ENCODE data around the gene ROBO3. TPM values are rescaled to one million over a fixed set of nuclear protein-coding genes. Genes with fewer than 3 reads are reported as not detected.
A peak's percentile ranks its signal among the peaks of the same experiment; 100 is the strongest.

The ROBO3 gene
- total RNA-seq, 1 donor from 2014 or later, result 12.6 TPM

DNA sequence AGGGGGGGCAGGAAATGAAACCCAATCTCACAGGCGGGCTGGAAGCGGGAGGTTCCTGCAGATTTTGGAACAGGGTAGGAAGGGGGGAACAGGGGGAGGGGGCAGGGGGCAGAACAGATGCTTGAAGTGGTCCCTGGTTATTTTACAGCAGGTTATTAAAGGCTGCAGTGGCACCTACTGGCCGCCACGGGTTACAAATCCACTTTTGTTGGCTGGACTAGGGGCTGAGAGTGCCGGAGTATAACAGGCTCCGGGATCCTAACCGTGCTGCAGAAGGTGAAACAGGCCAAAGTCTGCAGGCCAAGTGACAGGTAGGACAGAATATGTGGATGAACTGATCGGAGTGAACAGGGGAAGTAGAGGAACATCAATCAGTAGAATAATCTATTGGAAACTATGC lies 2.5 kb downstream of the ROBO3 start:
- Histone ChIP-seq H3K4me1 (peaks cover 44% of the 10 kb centered on the region), H3F3A (ENCODE audit: low read depth) (peaks cover 34% of the 10 kb centered on the region), H3K79me2 (ENCODE audit: low read depth) (no peaks in the 10 kb centered on the region), H3K27me3 (peaks cover 98% of the 10 kb centered on the region), H3K27ac (no peak overlapping the region), H4K20me1 (ENCODE audit: low read depth) (peaks cover 34% of the 10 kb centered on the region), H3K4me3 (no peak overlapping the region), H3K9me3 (ENCODE audit: low read depth) (no peaks in the 10 kb centered on the region), H3K9ac (no peak overlapping the region), H3K4me2 (peak overlapping the region; percentile 94), H2AFZ (replicated peaks) (no peak overlapping the region), H3K36me3 (no peaks in the 10 kb centered on the region)
- H3K36me3 Mint-ChIP-seq, result no peaks in the 10 kb centered on the region
- H3K4me1 Mint-ChIP-seq, result peaks cover 46% of the 10 kb centered on the region
- no peak for TF ChIP-seq EZH2 (IDR thresholded peaks at IDR 0.05)
- TF ChIP-seq EZH2phosphoT487 (IDR thresholded peaks at IDR 0.05), result no peak
- TF ChIP-seq, protein P1, sequence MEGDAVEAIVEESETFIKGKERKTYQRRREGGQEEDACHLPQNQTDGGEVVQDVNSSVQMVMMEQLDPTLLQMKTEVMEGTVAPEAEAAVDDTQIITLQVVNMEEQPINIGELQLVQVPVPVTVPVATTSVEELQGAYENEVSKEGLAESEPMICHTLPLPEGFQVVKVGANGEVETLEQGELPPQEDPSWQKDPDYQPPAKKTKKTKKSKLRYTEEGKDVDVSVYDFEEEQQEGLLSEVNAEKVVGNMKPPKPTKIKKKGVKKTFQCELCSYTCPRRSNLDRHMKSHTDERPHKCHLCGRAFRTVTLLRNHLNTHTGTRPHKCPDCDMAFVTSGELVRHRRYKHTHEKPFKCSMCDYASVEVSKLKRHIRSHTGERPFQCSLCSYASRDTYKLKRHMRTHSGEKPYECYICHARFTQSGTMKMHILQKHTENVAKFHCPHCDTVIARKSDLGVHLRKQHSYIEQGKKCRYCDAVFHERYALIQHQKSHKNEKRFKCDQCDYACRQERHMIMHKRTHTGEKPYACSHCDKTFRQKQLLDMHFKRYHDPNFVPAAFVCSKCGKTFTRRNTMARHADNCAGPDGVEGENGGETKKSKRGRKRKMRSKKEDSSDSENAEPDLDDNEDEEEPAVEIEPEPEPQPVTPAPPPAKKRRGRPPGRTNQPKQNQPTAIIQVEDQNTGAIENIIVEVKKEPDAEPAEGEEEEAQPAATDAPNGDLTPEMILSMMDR (IDR thresholded peaks at IDR 0.05), result peak; percentile 72
- H3K27ac Mint-ChIP-seq, result no peak overlapping the region
- peak; percentile 78 for DNase-seq (ENCODE audit: low spot score)
- peak overlapping the region; percentile 44 for H3K4me3 Mint-ChIP-seq
- H3K27me3 Mint-ChIP-seq (ENCODE audit: insufficient read depth, low read depth), result peaks cover 83% of the 10 kb centered on the region
- no peaks in the 10 kb centered on the region for H3K9me3 Mint-ChIP-seq

DNA sequence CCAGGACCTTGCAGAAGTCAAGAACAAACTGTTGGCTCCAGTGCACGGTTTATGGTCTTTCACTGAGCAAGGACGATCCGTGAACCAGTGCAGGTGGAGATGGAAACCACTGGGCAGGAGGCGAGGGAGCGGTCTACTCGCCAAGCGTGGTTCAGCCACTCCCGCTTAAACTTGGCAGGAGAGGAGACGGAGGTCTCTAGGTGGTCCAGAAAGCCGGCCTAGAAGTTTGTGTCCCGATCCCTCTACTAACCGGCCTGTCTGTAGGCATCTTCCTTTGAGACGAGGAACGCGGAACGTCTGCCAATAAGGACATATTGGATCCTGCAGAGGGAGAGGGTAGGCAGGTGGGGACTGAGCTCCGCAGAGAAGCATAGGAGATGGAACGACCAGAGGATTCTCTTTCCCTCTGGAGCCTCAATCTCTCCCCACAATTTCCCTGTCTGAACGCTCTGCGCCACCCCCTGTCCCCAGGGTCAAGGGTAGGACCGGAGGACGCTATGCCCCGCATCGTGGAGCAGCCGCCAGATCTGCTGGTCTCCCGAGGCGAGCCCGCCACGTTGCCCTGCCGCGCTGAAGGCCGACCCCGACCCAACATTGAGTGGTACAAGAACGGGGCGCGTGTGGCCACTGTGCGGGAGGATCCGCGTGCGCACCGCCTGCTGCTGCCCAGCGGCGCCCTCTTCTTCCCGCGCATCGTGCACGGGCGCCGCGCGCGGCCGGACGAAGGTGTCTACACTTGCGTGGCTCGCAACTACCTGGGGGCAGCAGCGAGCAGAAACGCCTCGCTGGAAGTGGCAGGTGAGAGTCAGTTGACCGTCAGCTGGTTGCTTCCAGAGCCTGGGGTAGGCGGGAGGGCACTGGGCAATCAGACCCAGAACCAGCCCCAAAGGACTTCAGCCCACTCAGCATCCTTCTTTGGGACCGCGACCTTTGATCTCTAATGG lies 3.4 kb downstream of the ROBO3 start:
- Histone ChIP-seq H3K9me3 (ENCODE audit: low read depth) (no peaks in the 10 kb centered on the region), H3K9ac (no peak overlapping the region), H2AFZ (replicated peaks) (no peak overlapping the region), H3K4me3 (peak overlapping the region; percentile 24), H3K4me2 (peak overlapping the region; percentile 65), H3K27ac (no peak overlapping the region), H3F3A (ENCODE audit: low read depth) (peaks cover 25% of the 10 kb centered on the region), H3K4me1 (peaks cover 37% of the 10 kb centered on the region), H3K79me2 (ENCODE audit: low read depth) (no peaks in the 10 kb centered on the region), H3K36me3 (no peaks in the 10 kb centered on the region), H3K27me3 (peaks cover 100% of the 10 kb centered on the region), H4K20me1 (ENCODE audit: low read depth) (peaks cover 30% of the 10 kb centered on the region)
- peak; percentile 83 for TF ChIP-seq EZH2 (IDR thresholded peaks at IDR 0.05)
- TF ChIP-seq EZH2phosphoT487 (IDR thresholded peaks at IDR 0.05), result peak; percentile 81
- TF ChIP-seq, protein P1 (IDR thresholded peaks at IDR 0.05), result peak; percentile 18
- DNase-seq (ENCODE audit: low spot score), result no peak
- H3K27me3 Mint-ChIP-seq (ENCODE audit: insufficient read depth, low read depth), result peaks cover 79% of the 10 kb centered on the region
- H3K27ac Mint-ChIP-seq, result no peak overlapping the region
- no peaks in the 10 kb centered on the region for H3K9me3 Mint-ChIP-seq
- peak overlapping the region; percentile 53 for H3K4me3 Mint-ChIP-seq
- H3K36me3 Mint-ChIP-seq, result no peaks in the 10 kb centered on the region
- H3K4me1 Mint-ChIP-seq, result peaks cover 37% of the 10 kb centered on the region

DNA sequence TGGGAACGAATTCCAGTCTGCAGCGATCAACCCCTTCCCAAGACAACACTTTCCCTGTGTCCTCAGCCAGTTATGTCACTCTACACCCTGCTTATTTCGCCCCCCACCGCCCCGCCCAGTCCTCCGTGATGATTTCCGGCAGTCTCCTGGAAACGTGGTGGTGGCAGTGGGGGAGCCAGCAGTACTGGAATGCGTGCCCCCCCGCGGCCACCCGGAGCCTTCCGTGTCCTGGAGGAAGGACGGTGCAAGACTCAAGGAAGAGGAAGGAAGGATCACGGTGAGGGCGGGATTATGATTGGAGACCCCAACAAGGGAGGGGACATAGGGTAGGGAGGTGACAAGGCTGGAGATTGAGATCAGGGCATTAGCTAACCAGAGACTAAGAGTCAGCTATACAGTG lies 4.1 kb downstream of the ROBO3 start:
- Histone ChIP-seq H3K36me3 (no peaks in the 10 kb centered on the region), H3K4me1 (peaks cover 30% of the 10 kb centered on the region), H3K9me3 (ENCODE audit: low read depth) (no peaks in the 10 kb centered on the region), H3K79me2 (ENCODE audit: low read depth) (no peaks in the 10 kb centered on the region), H2AFZ (replicated peaks) (no peak overlapping the region), H3K27ac (no peak overlapping the region), H3K4me2 (no peak overlapping the region), H4K20me1 (ENCODE audit: low read depth) (peaks cover 23% of the 10 kb centered on the region), H3K4me3 (no peak overlapping the region), H3K27me3 (peaks cover 98% of the 10 kb centered on the region), H3K9ac (no peak overlapping the region), H3F3A (ENCODE audit: low read depth) (peaks cover 17% of the 10 kb centered on the region)
- no peaks in the 10 kb centered on the region for H3K9me3 Mint-ChIP-seq
- TF ChIP-seq EZH2phosphoT487 (IDR thresholded peaks at IDR 0.05) (no peak), EZH2 (IDR thresholded peaks at IDR 0.05) (peak; percentile 5)
- TF ChIP-seq, protein P1 (IDR thresholded peaks at IDR 0.05), result no peak
- DNase-seq (ENCODE audit: low spot score), result no peak
- peak overlapping the region; percentile 38 for H3K4me3 Mint-ChIP-seq
- peaks cover 33% of the 10 kb centered on the region for H3K4me1 Mint-ChIP-seq
- H3K36me3 Mint-ChIP-seq, result no peaks in the 10 kb centered on the region
- H3K27me3 Mint-ChIP-seq (ENCODE audit: insufficient read depth, low read depth), result peaks cover 77% of the 10 kb centered on the region
- H3K27ac Mint-ChIP-seq, result no peak overlapping the region
